Ascending aorta (tissue), 2 donors: ENCODE data around the gene FRMPD4. TPM values are rescaled to one million over a fixed set of nuclear protein-coding genes. Genes with fewer than 3 reads are reported as not detected.

Experiments
- DNase-seq, 2 donors: peaks; one replicate each; pipeline ENCODE4 v3.0.0-alpha.2; 2019; ENCODE audit warnings: low spot score in 2 of 2
- H3K27ac ChIP-seq, 2 donors: fragments of 200-600 bp; sonication (generic); one replicate each; pipeline ENCODE4 v1.5.1; 2016 to 2017; ENCODE audit warnings: mild to moderate bottlenecking in 1 of 2
- H3K27me3 ChIP-seq: fragments of 200-600 bp; sonication (generic); one replicate; pipeline ENCODE4 v1.5.1; 2017
- H3K36me3 ChIP-seq, 2 donors: fragments of 200-600 bp; sonication (generic); one replicate each; pipeline ENCODE4 v1.5.1; 2016
- H3K4me1 ChIP-seq, 2 donors: fragments of 200-600 bp; sonication (generic); one replicate each; pipeline ENCODE4 v1.5.1; 2016 to 2017; ENCODE audit warnings: mild to moderate bottlenecking in 1 of 2
- H3K4me3 ChIP-seq, 2 donors: fragments of 200-600 bp; sonication (generic); one replicate each; pipeline ENCODE4 v1.5.1; 2016 to 2017; ENCODE audit warnings: mild to moderate bottlenecking in 1 of 2
- H3K9me3 ChIP-seq, 2 donors: fragments of 200-600 bp; sonication (generic); one replicate each; pipeline ENCODE4 v1.5.1; 2016
- CTCF ChIP-seq, 3 experiments: fragments of 200-600 bp in 2 of 3; fragments of 450-650 bp in 1 of 3; sonication (generic) in 2 of 3; IDR thresholded peaks; one replicate each; pipeline ENCODE4 v1.5.1; 2016 to 2019; ENCODE audit warnings: antibody characterized with exemption in 3 of 3, mild to moderate bottlenecking in 1 of 3, moderate library complexity in 1 of 3
- intact Hi-C: fragments of 100-400 bp; cut with DNase I; formaldehyde crosslinking; loops from one replicate; pipeline ENCODE4 v1.15.1; 2023
- total RNA-seq: library from RNA; depleted of rRNA; stranded (reverse); fragments of >200 nt; gene quantifications from one replicate; pipeline ENCODE4 v1.1.0, GENCODE V29; 2016

Gene FRMPD4
- total RNA-seq, 1 donor from 2014 or later = not detected

- Histone ChIP-seq H3K9me3 (no peaks in the 10 kb centered on the region), H3K36me3 (no peaks in the 10 kb centered on the region), H3K27ac (no peak overlapping the region), H3K4me1 (no peaks in the 10 kb centered on the region), H3K4me3 (no peak overlapping the region), H3K27me3 (no peaks in the 10 kb centered on the region)
- intact Hi-C loops = no loop called here
- TF ChIP-seq CTCF (IDR thresholded peaks at IDR 0.05) = no peak
- DNase-seq = no peak
Observed at GRCh38 chrX:12647230-12647629, 509.0 kb downstream of the FRMPD4 start.

- H3K4me3 ChIP-seq = no peak overlapping the region
- no peaks in the 10 kb centered on the region for H3K27me3 ChIP-seq
- H3K4me1 ChIP-seq = no peaks in the 10 kb centered on the region
- no peaks in the 10 kb centered on the region for H3K36me3 ChIP-seq
- TF ChIP-seq CTCF (IDR thresholded peaks at IDR 0.05) = no peak
- no peak overlapping the region for H3K27ac ChIP-seq
- intact Hi-C loops = no loop called here
- no peaks in the 10 kb centered on the region for H3K9me3 ChIP-seq
- DNase-seq = no peak
Observed at GRCh38 chrX:12648995-12649394, 510.7 kb downstream of the FRMPD4 start.

GRCh38 chrX:12657433-12657832 is 519.2 kb downstream of the FRMPD4 start:
- Histone ChIP-seq H3K36me3 (no peaks in the 10 kb centered on the region), H3K4me3 (no peak overlapping the region), H3K27me3 (no peaks in the 10 kb centered on the region), H3K4me1 (no peaks in the 10 kb centered on the region), H3K9me3 (no peaks in the 10 kb centered on the region), H3K27ac (no peak overlapping the region)
- intact Hi-C loops = no loop called here
- no peak for TF ChIP-seq CTCF (IDR thresholded peaks at IDR 0.05)
- DNase-seq = no peak

GRCh38 chrX:12657881-12658280 is 519.6 kb downstream of the FRMPD4 start:
- no peak for DNase-seq
- intact Hi-C loops = no loop called here
- H3K4me1 ChIP-seq = no peaks in the 10 kb centered on the region
- no peak overlapping the region for H3K4me3 ChIP-seq
- no peak overlapping the region for H3K27ac ChIP-seq
- H3K27me3 ChIP-seq = no peaks in the 10 kb centered on the region
- H3K9me3 ChIP-seq = no peaks in the 10 kb centered on the region
- H3K36me3 ChIP-seq = no peaks in the 10 kb centered on the region
- no peak for TF ChIP-seq CTCF (IDR thresholded peaks at IDR 0.05)

- no peaks in the 10 kb centered on the region for H3K36me3 ChIP-seq
- H3K4me3 ChIP-seq = no peak overlapping the region
- TF ChIP-seq CTCF (IDR thresholded peaks at IDR 0.05) = no peak
- no peak overlapping the region for H3K27ac ChIP-seq
- no peaks in the 10 kb centered on the region for H3K4me1 ChIP-seq
- no peaks in the 10 kb centered on the region for H3K27me3 ChIP-seq
- DNase-seq = no peak
- H3K9me3 ChIP-seq = no peaks in the 10 kb centered on the region
- intact Hi-C loops = no loop called here
Observed at GRCh38 chrX:12661464-12661863, 523.2 kb downstream of the FRMPD4 start.
